ENCODE data around the gene PIP5K1C.

PIP5K1C gene, protein sequence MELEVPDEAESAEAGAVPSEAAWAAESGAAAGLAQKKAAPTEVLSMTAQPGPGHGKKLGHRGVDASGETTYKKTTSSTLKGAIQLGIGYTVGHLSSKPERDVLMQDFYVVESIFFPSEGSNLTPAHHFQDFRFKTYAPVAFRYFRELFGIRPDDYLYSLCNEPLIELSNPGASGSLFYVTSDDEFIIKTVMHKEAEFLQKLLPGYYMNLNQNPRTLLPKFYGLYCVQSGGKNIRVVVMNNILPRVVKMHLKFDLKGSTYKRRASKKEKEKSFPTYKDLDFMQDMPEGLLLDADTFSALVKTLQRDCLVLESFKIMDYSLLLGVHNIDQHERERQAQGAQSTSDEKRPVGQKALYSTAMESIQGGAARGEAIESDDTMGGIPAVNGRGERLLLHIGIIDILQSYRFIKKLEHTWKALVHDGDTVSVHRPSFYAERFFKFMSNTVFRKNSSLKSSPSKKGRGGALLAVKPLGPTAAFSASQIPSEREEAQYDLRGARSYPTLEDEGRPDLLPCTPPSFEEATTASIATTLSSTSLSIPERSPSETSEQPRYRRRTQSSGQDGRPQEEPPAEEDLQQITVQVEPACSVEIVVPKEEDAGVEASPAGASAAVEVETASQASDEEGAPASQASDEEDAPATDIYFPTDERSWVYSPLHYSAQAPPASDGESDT

GRCh38 chr19:3700242-3701032 is at the start of gene PIP5K1C:
Gene PIP5K1C, minus strand, starts transcription at chr19:3700468. Its CDS starts 78 bp downstream, at chr19:3700390.
- DNase-seq, result peak; percentile 94

- DNase-seq, result no peak
These were observed 48.7 kb upstream of the PIP5K1C start for GRCh38 chr19:3748965-3749364.

DNA sequence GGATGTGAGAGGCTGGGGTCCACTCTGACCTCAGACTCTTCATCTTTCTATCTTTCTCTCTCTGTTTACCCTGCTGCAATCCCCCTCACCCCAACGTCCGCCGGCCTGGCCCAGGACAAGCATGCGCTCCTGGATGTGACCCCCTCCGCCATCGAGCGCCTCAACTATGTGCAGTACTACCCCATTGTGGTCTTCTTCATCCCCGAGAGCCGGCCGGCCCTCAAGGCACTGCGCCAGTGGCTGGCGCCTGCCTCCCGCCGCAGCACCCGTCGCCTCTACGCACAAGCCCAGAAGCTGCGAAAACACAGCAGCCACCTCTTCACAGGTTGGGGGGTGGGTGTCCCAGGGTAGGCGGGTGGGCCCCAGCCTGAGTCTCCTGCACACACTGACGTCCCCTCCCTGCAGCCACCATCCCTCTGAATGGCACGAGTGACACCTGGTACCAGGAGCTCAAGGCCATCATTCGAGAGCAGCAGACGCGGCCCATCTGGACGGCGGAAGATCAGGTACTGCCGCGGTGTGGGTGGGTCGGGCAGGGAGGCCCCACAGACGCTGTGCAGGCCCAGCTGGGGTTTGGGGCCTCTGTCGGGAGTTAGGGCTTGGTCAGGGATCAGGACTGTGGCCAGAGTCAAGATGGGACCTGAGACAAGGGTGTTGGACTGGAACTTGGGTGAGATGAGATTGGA is 46.2 kb upstream of the PIP5K1C start:
- no peak for DNase-seq

- DNase-seq, result no peak
These were observed 45.2 kb upstream of the PIP5K1C start for GRCh38 chr19:3745363-3746045.

GRCh38 chr19:3743486-3743885 is 43.2 kb upstream of the PIP5K1C start:
- no peak for DNase-seq

DNA sequence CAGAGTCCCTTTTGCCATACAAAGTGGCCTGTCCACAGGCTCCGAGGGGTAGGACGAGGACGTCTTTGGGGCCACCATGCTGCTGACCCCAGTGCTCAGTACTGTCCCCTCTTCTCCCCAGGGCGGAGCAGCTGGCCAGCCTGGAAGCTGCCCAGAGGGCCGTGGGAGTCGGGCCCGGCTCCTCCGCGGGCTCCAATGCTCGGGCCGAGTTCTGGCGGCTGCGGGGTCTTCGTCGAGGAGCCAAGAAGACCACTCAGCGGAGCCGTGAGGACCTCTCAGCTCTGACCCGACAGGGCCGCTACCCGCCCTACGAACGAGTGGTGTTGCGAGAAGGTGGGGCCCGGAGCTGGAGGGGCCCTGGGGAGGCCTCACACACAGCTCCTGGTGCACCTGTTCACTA is 40.2 kb upstream of the PIP5K1C start:
- no peak for DNase-seq

DNA sequence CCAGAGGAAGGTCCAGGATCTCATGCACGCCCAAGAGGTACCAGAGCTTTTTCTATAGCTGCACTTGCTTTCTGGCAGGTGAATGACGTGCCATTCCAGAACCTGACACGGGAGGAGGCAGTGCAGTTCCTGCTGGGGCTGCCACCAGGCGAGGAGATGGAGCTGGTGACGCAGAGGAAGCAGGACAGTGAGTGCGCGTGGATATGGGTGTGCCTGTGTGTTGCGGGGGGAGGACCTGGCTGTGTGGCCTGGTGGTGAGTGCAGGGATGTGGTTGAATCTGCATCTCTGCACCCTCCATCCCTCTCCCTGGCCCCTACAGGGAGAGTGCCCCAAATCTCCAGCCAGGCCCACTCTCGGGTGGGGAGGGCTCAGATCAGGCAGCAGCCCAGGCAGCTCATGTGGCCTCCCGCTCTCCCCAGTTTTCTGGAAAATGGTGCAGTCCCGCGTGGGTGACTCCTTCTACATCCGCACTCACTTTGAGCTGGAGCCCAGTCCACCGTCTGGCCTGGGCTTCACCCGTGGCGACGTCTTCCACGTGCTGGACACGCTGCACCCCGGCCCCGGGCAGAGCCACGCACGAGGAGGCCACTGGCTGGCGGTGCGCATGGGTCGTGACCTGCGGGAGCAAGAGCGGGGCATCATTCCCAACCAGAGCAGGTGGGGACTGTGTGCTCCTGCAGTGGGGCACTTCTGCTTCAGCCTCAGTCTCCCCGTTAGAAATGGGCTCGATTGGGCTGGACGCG is 38.4 kb upstream of the PIP5K1C start:
- no peak for DNase-seq

GRCh38 chr19:3737487-3738205 is 37.4 kb upstream of the PIP5K1C start:
- DNase-seq, result no peak

- no peak for DNase-seq
These were observed 35.9 kb upstream of the PIP5K1C start for GRCh38 chr19:3736106-3736724.

DNA sequence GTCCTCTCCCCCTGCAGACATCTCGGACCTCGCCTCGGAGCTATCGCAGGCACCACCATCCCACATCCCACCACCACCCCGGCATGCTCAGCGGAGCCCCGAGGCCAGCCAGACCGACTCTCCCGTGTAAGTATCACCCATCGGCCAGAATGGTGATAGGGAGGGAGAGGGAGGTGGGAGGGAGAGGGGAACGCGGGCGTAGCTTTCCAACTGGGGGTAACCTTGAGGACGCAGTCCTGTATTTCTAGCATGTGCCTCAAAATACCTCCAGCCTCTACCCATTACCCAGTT is 34.0 kb upstream of the PIP5K1C start:
- no peak for DNase-seq

- no peak for DNase-seq
These were observed 33.5 kb upstream of the PIP5K1C start for GRCh38 chr19:3733549-3734309.

- no peak for DNase-seq
These were observed 31.8 kb upstream of the PIP5K1C start for GRCh38 chr19:3732108-3732507.

DNA sequence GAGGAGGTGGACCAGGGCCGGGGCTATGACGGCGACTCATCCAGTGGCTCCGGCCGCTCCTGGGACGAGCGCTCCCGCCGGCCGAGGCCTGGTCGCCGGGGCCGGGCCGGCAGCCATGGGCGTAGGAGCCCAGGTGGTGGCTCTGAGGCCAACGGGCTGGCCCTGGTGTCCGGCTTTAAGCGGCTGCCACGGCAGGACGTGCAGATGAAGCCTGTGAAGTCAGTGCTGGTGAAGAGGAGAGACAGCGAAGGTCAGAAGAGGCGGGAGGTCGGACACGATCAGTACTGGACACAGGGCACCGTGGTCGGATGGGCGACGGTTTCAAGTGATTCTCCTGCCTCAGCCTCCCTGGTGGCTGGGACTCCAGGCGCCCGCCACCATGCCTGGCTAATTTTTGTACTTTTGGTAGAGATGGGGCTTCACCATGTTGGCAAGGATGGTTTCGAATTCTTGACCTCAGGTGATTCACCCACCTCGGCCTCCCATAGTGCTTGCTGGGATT is 30.2 kb upstream of the PIP5K1C start:
- no peak for DNase-seq

- no peak for DNase-seq
These were observed 25.5 kb upstream of the PIP5K1C start for GRCh38 chr19:3725640-3726310.

GRCh38 chr19:3725121-3725520 is 24.9 kb upstream of the PIP5K1C start:
- no peak for DNase-seq

- DNase-seq, result no peak
These were observed 23.6 kb upstream of the PIP5K1C start for GRCh38 chr19:3723883-3724282.

- no peak for DNase-seq
These were observed 22.8 kb upstream of the PIP5K1C start for GRCh38 chr19:3723110-3723488.

GRCh38 chr19:3722443-3723109 is 22.3 kb upstream of the PIP5K1C start:
- no peak for DNase-seq

Measured in activated gamma-delta T cell treated with Interleukin-2 at 50 U/mL for 16 hours (primary cell).